ENCODE measurements around the gene EVX2. TPM values are rescaled to one million over a fixed set of nuclear protein-coding genes. Genes with fewer than 3 reads are reported as not detected.
A peak's percentile ranks its signal among the peaks of the same experiment; 100 is the strongest.

The EVX2 gene
- total RNA-seq = not detected

- Histone ChIP-seq H3K4me1 (ENCODE audit: control insufficient read depth in 1 of 2, low read depth in 2 of 2) (peaks cover 4 to 26% of the 10 kb centered on the region in 2 donors), H3K36me3 (no peaks in the 10 kb centered on the region), H3K4me3 (no peak within 1 kb of the TSS)
Measured at GRCh38 chr2:176083796-176084261, at the start of gene EVX2. Gene EVX2, minus strand, starts transcription at chr2:176083962. Its CDS starts 186 bp downstream, at chr2:176083776.

GRCh38 chr2:176133389-176133788 lies 49.6 kb upstream of the EVX2 start:
- H3K36me3 ChIP-seq = no peaks in the 10 kb centered on the region
- H3K9me3 ChIP-seq = no peaks in the 10 kb centered on the region
- no peak overlapping the region for H3K4me3 ChIP-seq
- no peak for ATAC-seq (ENCODE audit: insufficient number of reproducible peaks, low FRiP score, low read depth)
- H3K27me3 ChIP-seq (replicated peaks; ENCODE audit: insufficient read depth) = no peaks in the 10 kb centered on the region
- TF ChIP-seq CTCF (IDR thresholded peaks at IDR 0.05) = no peak
- H3K4me1 ChIP-seq (ENCODE audit: control insufficient read depth in 1 of 2, low read depth in 2 of 2) = peaks cover 12 to 44% of the 10 kb centered on the region in 2 donors
- DNase-seq (ENCODE audit: low spot score) = no peak
- no peak overlapping the region for H3K27ac ChIP-seq

More at GRCh38 chr2:176083796-176084261, at the start of gene EVX2:
- no peaks in the 10 kb centered on the region for H3K9me3 ChIP-seq
- DNase-seq (ENCODE audit: low spot score) = no peak
- TF ChIP-seq CTCF (IDR thresholded peaks at IDR 0.05) = no peak
- peaks cover 67% of the 10 kb centered on the region for H3K27me3 ChIP-seq (replicated peaks; ENCODE audit: insufficient read depth)
- no peak within 1 kb of the TSS for H3K27ac ChIP-seq
- ATAC-seq (ENCODE audit: insufficient number of reproducible peaks, low FRiP score, low read depth) = no peak

- peaks cover 12 to 45% of the 10 kb centered on the region in 2 donors for H3K4me1 ChIP-seq (ENCODE audit: control insufficient read depth in 1 of 2, low read depth in 2 of 2)
Measured at GRCh38 chr2:176132205-176133171, 48.7 kb upstream of the EVX2 start.

DNA sequence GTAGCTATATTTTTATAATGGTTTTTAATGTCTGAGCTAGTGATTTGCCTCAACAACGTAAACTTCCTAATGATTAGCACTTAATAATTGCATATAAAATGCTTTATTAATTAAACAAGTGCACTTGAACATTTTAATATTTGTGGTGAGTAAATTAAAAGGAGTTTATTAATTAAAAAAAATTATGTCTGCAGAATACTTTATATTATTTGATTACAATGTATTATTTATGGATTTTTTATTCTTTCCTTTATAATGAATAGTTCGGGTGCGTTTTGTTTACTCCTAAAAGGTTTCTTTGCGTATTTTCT lies 48.0 kb upstream of the EVX2 start:
- H3K27me3 ChIP-seq (replicated peaks; ENCODE audit: insufficient read depth) = no peaks in the 10 kb centered on the region
- ATAC-seq (ENCODE audit: insufficient number of reproducible peaks, low FRiP score, low read depth) (no peak), DNase-seq (ENCODE audit: low spot score) (no peak)
- no peak for TF ChIP-seq CTCF (IDR thresholded peaks at IDR 0.05)
- peak overlapping the region; percentile 85 for H3K4me3 ChIP-seq
- H3K36me3 ChIP-seq = no peaks in the 10 kb centered on the region
- H3K9me3 ChIP-seq = no peaks in the 10 kb centered on the region
- H3K27ac ChIP-seq = no peak overlapping the region
- H3K4me1 ChIP-seq (ENCODE audit: control insufficient read depth in 1 of 2, low read depth in 2 of 2) = peaks cover 12 to 46% of the 10 kb centered on the region in 2 donors

More at GRCh38 chr2:176132205-176133171, 48.7 kb upstream of the EVX2 start:
- Histone ChIP-seq H3K27ac (no peak overlapping the region), H3K27me3 (replicated peaks; ENCODE audit: insufficient read depth) (no peaks in the 10 kb centered on the region), H3K36me3 (no peaks in the 10 kb centered on the region), H3K9me3 (no peaks in the 10 kb centered on the region), H3K4me3 (peak overlapping the region; percentile 28)
- DNase-seq (ENCODE audit: low spot score) = no peak
- no peak for TF ChIP-seq CTCF (IDR thresholded peaks at IDR 0.05)
- no peak for ATAC-seq (ENCODE audit: insufficient number of reproducible peaks, low FRiP score, low read depth)
